H1 (cell line): Measurements from ENCODE around the gene PRKAR2A. TPM values are rescaled to one million over a fixed set of nuclear protein-coding genes. Genes with fewer than 3 reads are reported as not detected.

Experiments
- CTCF ChIA-PET: fragments of 300-600 bp; sonication (Branson Sonifier 250); formaldehyde crosslinking; loops from one replicate; lab custom pipeline; 2021; ENCODE audit not compliant: partially characterized antibody; lab: Charles Lee
- POLR2A ChIA-PET: fragments of 300-600 bp; sonication (Branson Sonifier 250); formaldehyde crosslinking; loops from one replicate; lab custom pipeline; 2021; ENCODE audit warnings: inconsistent platforms; ENCODE audit not compliant: partially characterized antibody; lab: Charles Lee
- DNase-seq, 2 experiments: peaks; one replicate each; pipeline versions ENCODE4 v3.0.0 to v3.0.0-alpha.2; 2010 to 2022; ENCODE audit warnings: low spot score in 2 of 2, low read depth in 1 of 2, mixed read lengths in 1 of 2
- FAIRE-seq: peaks from 2 replicates; lab custom pipeline; 2011; peaks lifted over from hg19 to GRCh38; lab: Jason Lieb, UNC
- H2AFZ ChIP-seq: 2 replicates; pipeline ENCODE4 v1.8.1; 2012; ENCODE audit warnings: low read length, inconsistent platforms
- H2AK5ac ChIP-seq: 2 replicates; pipeline ENCODE4 v1.6.1; 2013; ENCODE audit warnings: low read depth, low read length
- H2BK120ac ChIP-seq: replicated peaks from 2 replicates; pipeline ENCODE3; 2013; ENCODE audit warnings: low read depth, low read length, inconsistent platforms
- H2BK12ac ChIP-seq: 2 replicates; pipeline ENCODE4 v1.6.1; 2013; ENCODE audit warnings: low read depth, low read length
- H2BK15ac ChIP-seq: 2 replicates; pipeline ENCODE4 v1.6.1; 2013; ENCODE audit warnings: low read length
- H2BK20ac ChIP-seq: 2 replicates; pipeline ENCODE4 v1.6.1; 2013; ENCODE audit warnings: low read length
- H2BK5ac ChIP-seq: 2 replicates; pipeline ENCODE4 v1.6.1; 2013; ENCODE audit warnings: low read depth, low read length
- H3K14ac ChIP-seq: 2 replicates; pipeline ENCODE4 v1.6.1; 2013; ENCODE audit warnings: inconsistent platforms; ENCODE audit not compliant: insufficient read length
- H3K18ac ChIP-seq: 2 replicates; pipeline ENCODE4 v1.6.1; 2013; ENCODE audit warnings: low read length; ENCODE audit errors: extremely low read depth
- H3K23ac ChIP-seq: 2 replicates; pipeline ENCODE4 v1.6.1; 2013; ENCODE audit warnings: inconsistent platforms; ENCODE audit not compliant: insufficient read length
- H3K23me2 ChIP-seq: 2 replicates; pipeline ENCODE4 v1.6.1; 2013; ENCODE audit warnings: low read depth, low read length
- H3K27ac ChIP-seq: 2 replicates; pipeline ENCODE4 v1.6.1; 2011; ENCODE audit warnings: low read depth, low read length, inconsistent platforms
- H3K27me3 ChIP-seq, 4 experiments: replicated peaks in 1 of 4; 1 replicate in 1 of 4; 2 replicates in 3 of 4; pipeline versions ENCODE4 v1.6.1 to v1.8.1; 2011 to 2013; ENCODE audit warnings: low read length in 3 of 4, mild to moderate bottlenecking in 3 of 4, inconsistent platforms in 2 of 4, mixed read lengths in 2 of 4, moderate library complexity in 1 of 4; ENCODE audit not compliant: control insufficient read depth in 3 of 4, insufficient read depth in 3 of 4; ENCODE audit errors: extremely low read depth in 1 of 4
- H3K36me3 ChIP-seq, 4 experiments: 2 replicates each; pipeline versions ENCODE4 v1.6.1 to v1.8.1; 2011 to 2013; ENCODE audit warnings: mild to moderate bottlenecking in 4 of 4, low read length in 3 of 4, moderate library complexity in 2 of 4, control low read depth in 1 of 4, inconsistent platforms in 1 of 4; ENCODE audit not compliant: insufficient read depth in 4 of 4, control insufficient read depth in 2 of 4
- H3K4ac ChIP-seq: replicated peaks from 2 replicates; pipeline ENCODE3; 2013; ENCODE audit warnings: low read length, low read depth, mixed read lengths, inconsistent platforms; ENCODE audit not compliant: insufficient read length
- H3K4me1 ChIP-seq, 4 experiments: replicated peaks in 1 of 4; 1 replicate in 1 of 4; 2 replicates in 3 of 4; pipeline versions ENCODE4 v1.6.1 to v1.8.1; 2011 to 2013; ENCODE audit warnings: low read length in 3 of 4, inconsistent platforms in 2 of 4, mixed read lengths in 1 of 4; ENCODE audit not compliant: insufficient read depth in 4 of 4, control insufficient read depth in 3 of 4
- H3K4me2 ChIP-seq, 2 experiments: 2 replicates each; pipeline versions ENCODE4 v1.6.1 to v1.8.1; 2011 to 2013; ENCODE audit warnings: low read depth in 2 of 2, low read length in 2 of 2, control low read depth in 1 of 2, inconsistent platforms in 1 of 2, mild to moderate bottlenecking in 1 of 2; ENCODE audit not compliant: insufficient read depth in 1 of 2
- H3K4me3 ChIP-seq, 4 experiments: fragments of 200-600, 300-600 bp in 1 of 4; sonication (generic), shearing (Covaris generic), sonication (Bioruptor Twin) in 1 of 4; 2 replicates each; pipeline versions ENCODE4 v1.5.1 to v1.8.1; 2011 to 2016; ENCODE audit warnings: low read length in 4 of 4, low read depth in 3 of 4, control low read depth in 2 of 4, inconsistent platforms in 2 of 4, mild to moderate bottlenecking in 2 of 4, mixed read lengths in 1 of 4, moderate library complexity in 1 of 4; ENCODE audit not compliant: insufficient read depth in 2 of 4; ENCODE audit errors: extremely low read depth in 1 of 4
- H3K56ac ChIP-seq: replicated peaks from 2 replicates; pipeline ENCODE3; 2013; ENCODE audit warnings: low read depth, mild to moderate bottlenecking, mixed read lengths, low read length, inconsistent platforms; ENCODE audit not compliant: insufficient read length
- H3K79me1 ChIP-seq: 2 replicates; pipeline ENCODE4 v1.6.1; 2013; ENCODE audit warnings: low read depth, low read length, control low read depth
- H3K79me2 ChIP-seq, 2 experiments: 2 replicates each; pipeline versions ENCODE4 v1.6.1 to v1.8.1; 2012 to 2013; ENCODE audit warnings: low read length in 2 of 2, mild to moderate bottlenecking in 2 of 2, inconsistent platforms in 1 of 2; ENCODE audit not compliant: insufficient read depth in 2 of 2, control insufficient read depth in 1 of 2
- H3K9ac ChIP-seq, 4 experiments: replicated peaks in 1 of 4; 1 replicate in 1 of 4; 2 replicates in 3 of 4; pipeline versions ENCODE4 v1.6.1 to v1.8.1; 2011 to 2013; ENCODE audit warnings: low read depth in 3 of 4, low read length in 3 of 4, control low read depth in 2 of 4, mild to moderate bottlenecking in 2 of 4, moderate library complexity in 2 of 4, inconsistent platforms in 1 of 4; ENCODE audit errors: extremely low read depth in 1 of 4
- H3K9me3 ChIP-seq, 2 experiments: 2 replicates each; pipeline versions ENCODE4 v1.6.1 to v1.8.1; 2012 to 2013; ENCODE audit warnings: mild to moderate bottlenecking in 2 of 2, moderate library complexity in 2 of 2, control low read depth in 1 of 2, inconsistent platforms in 1 of 2, low read depth in 1 of 2, low read length in 1 of 2, mixed read lengths in 1 of 2; ENCODE audit not compliant: insufficient read depth in 2 of 2
- H4K20me1 ChIP-seq, 2 experiments: replicated peaks in 1 of 2; 2 replicates each; pipeline versions ENCODE3 to v1.8.1; 2011 to 2013; ENCODE audit warnings: inconsistent platforms in 2 of 2, low read length in 2 of 2, mild to moderate bottlenecking in 1 of 2; ENCODE audit not compliant: insufficient read depth in 2 of 2, control insufficient read depth in 1 of 2
- H4K5ac ChIP-seq: 2 replicates; pipeline ENCODE4 v1.6.1; 2013; ENCODE audit warnings: low read length, low read depth, mixed read lengths, inconsistent platforms; ENCODE audit not compliant: insufficient read length
- H4K8ac ChIP-seq: 2 replicates; pipeline ENCODE4 v1.8.0; 2013; ENCODE audit warnings: mild to moderate bottlenecking, moderate library complexity, low read length, inconsistent platforms; ENCODE audit not compliant: insufficient read depth; ENCODE audit errors: extremely low read depth
- H4K91ac ChIP-seq: replicated peaks from 2 replicates; pipeline ENCODE3; 2013; ENCODE audit warnings: low read length, mixed read lengths, inconsistent platforms; ENCODE audit not compliant: insufficient read length
- CREB1 ChIP-seq: IDR thresholded peaks from 2 replicates; pipeline ENCODE4 v1.6.1; 2012; ENCODE audit warnings: inconsistent platforms
- JUND ChIP-seq: IDR thresholded peaks from 2 replicates; pipeline ENCODE4 v1.6.1; 2011; ENCODE audit warnings: mild to moderate bottlenecking, improper control_type of control experiment, low read length
- KDM5A ChIP-seq: fragments of 200-600 bp; IDR thresholded peaks from 2 replicates; pipeline ENCODE4 v1.7.1; 2012; ENCODE audit warnings: mild to moderate bottlenecking, low read length, inconsistent platforms, mixed read lengths
- NANOG ChIP-seq: IDR thresholded peaks from 2 replicates; pipeline ENCODE4 v1.6.1; 2011; ENCODE audit warnings: low read length, low read depth, mild to moderate bottlenecking, inconsistent platforms; ENCODE audit not compliant: insufficient read depth, poor library complexity, severe bottlenecking
- RAD21 ChIP-seq, 2 experiments: IDR thresholded peaks in 1 of 2; conservative IDR thresholded peaks in 1 of 2; 2 replicates each; pipeline ENCODE4 v1.6.1; 2011; ENCODE audit warnings: low read depth in 2 of 2, low read length in 2 of 2, improper control_type of control experiment in 1 of 2, inconsistent platforms in 1 of 2, mild to moderate bottlenecking in 1 of 2, moderate library complexity in 1 of 2
- TAF7 ChIP-seq: optimal IDR thresholded peaks from 2 replicates; pipeline ENCODE3; 2011; ENCODE audit warnings: low read depth, mild to moderate bottlenecking, inconsistent platforms, low read length, moderate library complexity, borderline replicate concordance
- WGBS, 2 experiments: shearing (Covaris generic) in 1 of 2; methylation state at CpG; one replicate each; pipeline versions ENCODE4 v1.1.6 to v1.1.7; 2013 to 2015; ENCODE audit warnings: low lambda C conversion rate in 2 of 2, mixed read lengths in 2 of 2, inconsistent platforms in 1 of 2, low coverage in 1 of 2, missing lambda C conversion rate in 1 of 2; ENCODE audit not compliant: insufficient replicate concordance in 2 of 2, insufficient coverage in 1 of 2, insufficient read length in 1 of 2; ENCODE audit errors: extremely low coverage in 1 of 2, missing lambda C conversion rate in 1 of 2; 5-methylcytosine and 5-hydroxymethylcytosine counted together
- polyA plus RNA-seq, 7 experiments: library from polyadenylated mRNA; depleted of rRNA in 3 of 7; stranded (reverse) in 5 of 7; unstranded in 2 of 7; fragments of >200 nt in 5 of 7; fragments of 200-250 nt in 2 of 7; gene quantifications; 1 replicate in 5 of 7; 2 replicates in 1 of 7; 4 replicates in 1 of 7; pipeline versions ENCODE4 v1.2.1 to v1.2.3, GENCODE V29; 2011 to 2013; ENCODE audit warnings: missing spikeins in 2 of 7, mixed read lengths in 2 of 7
- total RNA-seq: library from RNA; stranded (reverse); fragmentation: NEBNext Ultra II Directional; extraction: Animal tissue kit (Norgen Biotek cat#: 25700); gene quantifications from 2 replicates; pipeline ENCODE4 v1.2.1, GENCODE V29; 2021

The PRKAR2A gene
- total and polyA plus RNA-seq, 2 of the 8 experiments (the other 6 are each of a cell fraction or from before 2014, with no cell fraction given): 6.3 to 42.4 TPM

DNA sequence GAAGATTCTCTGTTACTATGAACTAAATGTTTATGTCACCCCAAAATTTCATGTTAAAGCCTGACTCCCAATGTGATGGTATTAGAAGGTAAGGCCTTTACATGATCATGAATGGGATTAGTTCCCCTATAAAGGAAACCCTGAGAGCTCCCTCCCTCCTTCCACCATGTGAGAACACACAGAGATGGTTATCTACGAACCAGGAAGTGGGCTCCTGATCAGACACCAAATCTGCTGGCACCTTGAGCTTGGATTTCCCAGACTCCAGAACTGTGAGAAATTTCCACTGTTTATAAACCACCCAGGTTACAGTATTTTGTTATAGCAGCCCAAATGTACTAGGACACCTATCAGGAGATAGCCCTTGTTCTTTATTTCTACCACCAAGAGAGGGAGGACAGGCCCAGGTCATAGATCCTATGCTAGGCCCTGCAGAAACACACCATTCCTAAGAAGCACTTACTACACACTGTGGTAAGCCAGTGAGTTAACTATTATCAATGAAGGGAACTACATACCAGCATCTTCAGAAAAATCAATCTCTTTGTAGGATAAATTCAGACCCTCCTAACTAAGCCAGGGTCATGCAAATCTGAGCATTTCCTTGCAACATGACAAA, 59.0 kb downstream of the PRKAR2A start:
- H3K4ac ChIP-seq: no peak overlapping the region
- FAIRE-seq: no peak
- TF ChIP-seq NANOG (no peak), TAF7 (no peak), RAD21 (IDR thresholded peaks at IDR 0.05 in 1 of 2, conservative IDR thresholded peaks at IDR 0.05 in 1 of 2; ENCODE audit: low read depth in 2 of 2, low read length in 2 of 2) (no peak), KDM5A (no peak), JUND (no peak), CREB1 (no peak)

More for the DNA sequence above, 59.0 kb downstream of the PRKAR2A start:
- WGBS, 2 experiments: 91% methylated on average over 1 of the region's 1 CpG; no CpG with 5 or more reads in 1 of the 2 experiments
- no peaks in the 10 kb centered on the region for H3K9me3 ChIP-seq
- no peak overlapping the region for H4K5ac ChIP-seq
- no peak overlapping the region for H3K14ac ChIP-seq
- no peak overlapping the region for H4K8ac ChIP-seq
- H4K20me1 ChIP-seq: peaks cover 0 to 3% of the 10 kb centered on the region in 2 experiments
- H3K79me1 ChIP-seq: no peaks in the 10 kb centered on the region
- no peak overlapping the region for H3K27ac ChIP-seq
- H2BK20ac ChIP-seq: no peak overlapping the region
- no peak overlapping the region for H3K9ac ChIP-seq
- no peaks in the 10 kb centered on the region for H3K27me3 ChIP-seq
- H3K36me3 ChIP-seq: no peaks in the 10 kb centered on the region; a peak in 1 of 8 replicates
- H2BK120ac ChIP-seq: no peak overlapping the region
- H3K56ac ChIP-seq: no peak overlapping the region
- no peaks in the 10 kb centered on the region for H3K23me2 ChIP-seq
- POLR2A ChIA-PET: no interaction called here
- H2BK5ac ChIP-seq: no peak overlapping the region
- no peak overlapping the region for H3K18ac ChIP-seq
- CTCF ChIA-PET: interaction anchor here (1.4 kb wide), 1 partner anchor 49 kb away, joined by 5 read pairs; no protein-coding TSS in a partner anchor
- no peak overlapping the region for H2AFZ ChIP-seq
- H3K4me2 ChIP-seq: no peak overlapping the region
- no peak overlapping the region for H3K23ac ChIP-seq
- no peaks in the 10 kb centered on the region for H3K4me1 ChIP-seq
- no peak overlapping the region for H4K91ac ChIP-seq
- H3K4me3 ChIP-seq: no peak overlapping the region
- H2BK12ac ChIP-seq: no peak overlapping the region
- no peak overlapping the region for H2BK15ac ChIP-seq
- no peak overlapping the region for H2AK5ac ChIP-seq
- H3K79me2 ChIP-seq: no peaks in the 10 kb centered on the region
- no peak for DNase-seq
